Esophagus squamous epithelium (tissue), 4 donors: Measurements from ENCODE around the gene OLFML1.

Experiments
- CTCF ChIP-seq, 6 experiments: fragments of 450-650 bp in 4 of 6; fragments of 200-600 bp in 2 of 6; sonication (generic) in 2 of 6; IDR thresholded peaks; one replicate each; pipeline ENCODE4 v1.5.1; 2016 to 2019; ENCODE audit warnings: antibody characterized with exemption in 6 of 6, mild to moderate bottlenecking in 4 of 6, moderate library complexity in 4 of 6
- POLR2A ChIP-seq, 4 donors: fragments of 450-650 bp; IDR thresholded peaks; one replicate each; pipeline ENCODE4 v1.6.1; 2017; ENCODE audit warnings: antibody characterized with exemption in 4 of 4, mild to moderate bottlenecking in 4 of 4, moderate library complexity in 3 of 4

GRCh38 chr11:7532405-7533145 is 47.3 kb downstream of the OLFML1 start:
- TF ChIP-seq CTCF (IDR thresholded peaks at IDR 0.05) (no peak), POLR2A (IDR thresholded peaks at IDR 0.05) (no peak)
